WTC11 (cell line): ENCODE results near the gene YPEL4. TPM values are rescaled to one million over a fixed set of nuclear protein-coding genes. Genes with fewer than 3 reads are reported as not detected.

Experiments used
- ATAC-seq: fragments of 200-7000 bp; cut with Tn5 transposase; 2 replicates; pipeline ENCODE4 v1.10.0; 2021; ENCODE audit warnings: mild to moderate bottlenecking, moderate library complexity
- CTCF ChIA-PET: fragments of 300-600 bp; sonication (Branson Sonifier 250); formaldehyde crosslinking; loops from one replicate; lab custom pipeline; 2021; ENCODE audit warnings: antibody characterized with exemption; lab: Charles Lee
- POLR2A ChIA-PET: fragments of 350-600 bp; sonication (Branson Sonifier 250); formaldehyde crosslinking; loops from one replicate; lab custom pipeline; 2021; ENCODE audit warnings: antibody characterized with exemption; lab: Charles Lee
- DNase-seq: peaks from one replicate; pipeline ENCODE4 v3.0.0; 2021; ENCODE audit warnings: low spot score
- H3K27ac Mint-ChIP-seq: 2 replicates; pipeline ENCODE4 v1.8.0; 2021; ENCODE audit warnings: mixed read lengths
- H3K27me3 Mint-ChIP-seq: 2 replicates; pipeline ENCODE4 v1.8.0; 2021; ENCODE audit warnings: low read depth, mild to moderate bottlenecking, moderate library complexity, mixed read lengths
- H3K36me3 Mint-ChIP-seq: 2 replicates; pipeline ENCODE4 v1.8.0; 2021; ENCODE audit warnings: mixed read lengths
- H3K4me1 Mint-ChIP-seq: 2 replicates; pipeline ENCODE4 v1.8.0; 2022; ENCODE audit warnings: mixed read lengths
- H3K4me3 Mint-ChIP-seq: 2 replicates; pipeline ENCODE4 v1.8.0; 2021; ENCODE audit warnings: mild to moderate bottlenecking, moderate library complexity, mixed read lengths
- H3K9me3 Mint-ChIP-seq: 2 replicates; pipeline ENCODE4 v1.8.0; 2021; ENCODE audit warnings: mixed read lengths
- FOXP1 ChIP-seq: sonication (generic); formaldehyde crosslinking; IDR thresholded peaks from 2 replicates; pipeline ENCODE4 v1.8.0; 2022; ENCODE audit warnings: missing genetic modification reagents, mild to moderate bottlenecking, moderate library complexity, borderline replicate concordance
- GABPB1 ChIP-seq: sonication (generic); formaldehyde crosslinking; IDR thresholded peaks from 2 replicates; pipeline ENCODE4 v1.8.1; 2023; ENCODE audit warnings: mild to moderate bottlenecking, missing genetic modification reagents
- HMGA2 ChIP-seq: fragments of 250-450 bp; sonication (Bioruptor Pico); IDR thresholded peaks from 2 replicates; pipeline ENCODE4 v1.4.0; 2021; ENCODE audit warnings: mild to moderate bottlenecking, moderate library complexity
- KAT7 ChIP-seq: sonication (generic); formaldehyde crosslinking; IDR thresholded peaks from 2 replicates; pipeline ENCODE4 v1.8.1; 2023; ENCODE audit warnings: missing genetic modification reagents, mild to moderate bottlenecking, borderline replicate concordance
- MYBL2 ChIP-seq: sonication (generic); formaldehyde crosslinking; IDR thresholded peaks from 2 replicates; pipeline ENCODE4 v1.8.1; 2023; ENCODE audit warnings: mild to moderate bottlenecking, moderate library complexity, missing genetic modification reagents
- NFE2L1 ChIP-seq: sonication (generic); formaldehyde crosslinking; IDR thresholded peaks from 2 replicates; pipeline ENCODE4 v1.8.1; 2023; ENCODE audit warnings: missing genetic modification reagents
- NFYB ChIP-seq: sonication (generic); formaldehyde crosslinking; conservative IDR thresholded peaks from 2 replicates; pipeline ENCODE4 v1.8.0; 2022; ENCODE audit warnings: low read depth, missing genetic modification reagents
- NR2C2 ChIP-seq: sonication (generic); formaldehyde crosslinking; IDR thresholded peaks from 2 replicates; pipeline ENCODE4 v1.8.0; 2022; ENCODE audit warnings: mild to moderate bottlenecking, missing genetic modification reagents
- RORB ChIP-seq: fragments of 250-450 bp; sonication (Bioruptor Pico); IDR thresholded peaks from 2 replicates; pipeline ENCODE4 v1.9.0; 2021; ENCODE audit warnings: mild to moderate bottlenecking
- SP1 ChIP-seq: sonication (generic); formaldehyde crosslinking; conservative IDR thresholded peaks from 2 replicates; pipeline ENCODE4 v1.8.1; 2022; ENCODE audit warnings: missing genetic modification reagents
- TEAD4 ChIP-seq: sonication (generic); formaldehyde crosslinking; IDR thresholded peaks from 2 replicates; pipeline ENCODE4 v1.8.0; 2022; ENCODE audit warnings: mild to moderate bottlenecking, missing genetic modification reagents
- ZNF121 ChIP-seq: sonication (generic); formaldehyde crosslinking; IDR thresholded peaks from 2 replicates; pipeline ENCODE4 v1.8.0; 2023; ENCODE audit warnings: missing genetic modification reagents
- ZNF219 ChIP-seq: sonication (generic); formaldehyde crosslinking; IDR thresholded peaks from 2 replicates; pipeline ENCODE4 v1.8.0; 2023; ENCODE audit warnings: missing genetic modification reagents, mild to moderate bottlenecking, borderline replicate concordance
- ZNF263 ChIP-seq: sonication (generic); formaldehyde crosslinking; IDR thresholded peaks from 2 replicates; pipeline ENCODE4 v1.8.1; 2022; ENCODE audit warnings: low read depth, mild to moderate bottlenecking, moderate library complexity, missing genetic modification reagents
- total RNA-seq: library from RNA; stranded (reverse); gene quantifications from 3 replicates; pipeline ENCODE4 v1.2.3, GENCODE V29; 2021
- TF ChIP-seq, protein P1 (sequence below): sonication (generic); formaldehyde crosslinking; IDR thresholded peaks from 2 replicates; pipeline ENCODE4 v1.8.1; 2023; ENCODE audit warnings: mild to moderate bottlenecking, moderate library complexity, missing genetic modification reagents
- TF ChIP-seq, protein P2 (sequence below): sonication (generic); formaldehyde crosslinking; IDR thresholded peaks from 2 replicates; pipeline ENCODE4 v1.8.0; 2022; ENCODE audit warnings: mild to moderate bottlenecking, missing genetic modification reagents
- TF ChIP-seq, protein P3 (sequence below): sonication (generic); formaldehyde crosslinking; IDR thresholded peaks from 2 replicates; pipeline ENCODE4 v1.8.1; 2022; ENCODE audit warnings: missing genetic modification reagents, borderline replicate concordance
- TF ChIP-seq, protein P4 (sequence below): sonication (generic); formaldehyde crosslinking; IDR thresholded peaks from 2 replicates; pipeline ENCODE4 v1.8.1; 2022; ENCODE audit warnings: mild to moderate bottlenecking, missing genetic modification reagents, moderate library complexity, borderline replicate concordance
- TF ChIP-seq, protein P5 (sequence below): fragments of 200-600 bp; IDR thresholded peaks from 2 replicates; pipeline ENCODE4 v1.8.0; 2022; ENCODE audit warnings: antibody characterized with exemption
- TF ChIP-seq, protein P6 (sequence below): fragments of 250-450 bp; sonication (Bioruptor Pico); IDR thresholded peaks from 2 replicates; pipeline ENCODE4 v1.8.0; 2021; ENCODE audit warnings: mild to moderate bottlenecking
- TF ChIP-seq, protein P7 (sequence below): sonication (generic); formaldehyde crosslinking; IDR thresholded peaks from 2 replicates; pipeline ENCODE4 v1.8.1; 2023; ENCODE audit warnings: mild to moderate bottlenecking, missing genetic modification reagents, borderline replicate concordance
- TF ChIP-seq, protein P8 (sequence below): sonication (generic); formaldehyde crosslinking; IDR thresholded peaks from 2 replicates; pipeline ENCODE4 v1.8.1; 2022; ENCODE audit warnings: low read depth, mild to moderate bottlenecking, moderate library complexity, missing genetic modification reagents, borderline replicate concordance

YPEL4 gene
- total RNA-seq, 1 experiment from 2014 or later: 0.15 TPM

DNA sequence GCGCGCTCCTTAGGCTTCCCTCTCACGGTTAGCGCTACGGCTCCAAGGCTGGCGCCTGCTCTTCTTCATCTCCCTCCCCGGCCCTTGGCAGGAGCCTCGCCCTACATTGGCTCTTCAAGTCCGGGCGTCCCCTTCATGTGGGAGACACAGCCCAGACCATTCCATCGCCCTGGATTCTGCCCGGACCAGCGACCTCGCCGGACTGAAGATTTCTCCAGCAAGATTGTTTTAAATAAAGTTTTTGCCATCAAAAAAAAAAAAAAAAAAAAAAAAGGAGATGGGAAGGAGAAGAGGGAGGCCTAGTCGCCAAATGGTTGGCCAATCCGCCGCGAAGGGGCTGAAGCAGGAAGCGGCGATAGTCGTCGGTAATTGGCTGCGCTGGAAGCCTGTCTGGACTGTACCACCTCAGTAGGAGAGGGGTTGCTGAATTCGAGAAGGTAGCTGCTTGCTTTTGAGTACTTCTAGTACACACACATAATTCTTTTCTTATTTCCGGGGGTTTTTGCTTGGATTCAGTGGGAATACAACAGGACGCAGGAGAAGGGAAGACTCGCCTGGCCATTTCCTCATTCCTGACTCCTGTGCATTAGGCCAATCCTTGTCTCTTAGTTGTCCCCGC, 17.5 kb upstream of the YPEL4 start:
- H3K4me3 Mint-ChIP-seq: peak overlapping the region; percentile 99
- TF ChIP-seq GABPB1 (CRISPR knock-in tag) (no peak), ZNF263 (no peak), NR2C2 (no peak), TEAD4 (CRISPR knock-in tag) (0 out of 2 replicates have a peak, but pooled peaks have one; percentile 46), NFYB (peak; percentile 77), ZNF219 (CRISPR knock-in tag) (no peak), SP1 (CRISPR knock-in tag) (peak; percentile 35; the same call in 1 of the 2 replicates), RORB (no peak), MYBL2 (CRISPR knock-in tag) (peak; percentile 48; the same call in 1 of the 2 replicates), FOXP1 (CRISPR knock-in tag) (0 out of 2 replicates have a peak, but pooled peaks have one; percentile 59), HMGA2 (CRISPR knock-in tag) (peak; percentile 12; the same call in 1 of the 2 replicates), ZNF121 (CRISPR knock-in tag) (no peak), KAT7 (no peak), NFE2L1 (CRISPR knock-in tag) (0 out of 2 replicates have a peak, but pooled peaks have one; percentile 9)
- TF ChIP-seq, protein P1, sequence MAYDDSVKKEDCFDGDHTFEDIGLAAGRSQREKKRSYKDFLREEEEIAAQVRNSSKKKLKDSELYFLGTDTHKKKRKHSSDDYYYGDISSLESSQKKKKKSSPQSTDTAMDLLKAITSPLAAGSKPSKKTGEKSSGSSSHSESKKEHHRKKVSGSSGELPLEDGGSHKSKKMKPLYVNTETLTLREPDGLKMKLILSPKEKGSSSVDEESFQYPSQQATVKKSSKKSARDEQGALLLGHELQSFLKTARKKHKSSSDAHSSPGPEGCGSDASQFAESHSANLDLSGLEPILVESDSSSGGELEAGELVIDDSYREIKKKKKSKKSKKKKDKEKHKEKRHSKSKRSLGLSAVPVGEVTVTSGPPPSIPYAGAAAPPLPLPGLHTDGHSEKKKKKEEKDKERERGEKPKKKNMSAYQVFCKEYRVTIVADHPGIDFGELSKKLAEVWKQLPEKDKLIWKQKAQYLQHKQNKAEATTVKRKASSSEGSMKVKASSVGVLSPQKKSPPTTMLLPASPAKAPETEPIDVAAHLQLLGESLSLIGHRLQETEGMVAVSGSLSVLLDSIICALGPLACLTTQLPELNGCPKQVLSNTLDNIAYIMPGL: no peak
- TF ChIP-seq, protein P2, sequence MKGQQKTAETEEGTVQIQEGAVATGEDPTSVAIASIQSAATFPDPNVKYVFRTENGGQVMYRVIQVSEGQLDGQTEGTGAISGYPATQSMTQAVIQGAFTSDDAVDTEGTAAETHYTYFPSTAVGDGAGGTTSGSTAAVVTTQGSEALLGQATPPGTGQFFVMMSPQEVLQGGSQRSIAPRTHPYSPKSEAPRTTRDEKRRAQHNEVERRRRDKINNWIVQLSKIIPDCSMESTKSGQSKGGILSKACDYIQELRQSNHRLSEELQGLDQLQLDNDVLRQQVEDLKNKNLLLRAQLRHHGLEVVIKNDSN: peak; percentile 36; the same call in 1 of the 2 replicates
- TF ChIP-seq, protein P3, sequence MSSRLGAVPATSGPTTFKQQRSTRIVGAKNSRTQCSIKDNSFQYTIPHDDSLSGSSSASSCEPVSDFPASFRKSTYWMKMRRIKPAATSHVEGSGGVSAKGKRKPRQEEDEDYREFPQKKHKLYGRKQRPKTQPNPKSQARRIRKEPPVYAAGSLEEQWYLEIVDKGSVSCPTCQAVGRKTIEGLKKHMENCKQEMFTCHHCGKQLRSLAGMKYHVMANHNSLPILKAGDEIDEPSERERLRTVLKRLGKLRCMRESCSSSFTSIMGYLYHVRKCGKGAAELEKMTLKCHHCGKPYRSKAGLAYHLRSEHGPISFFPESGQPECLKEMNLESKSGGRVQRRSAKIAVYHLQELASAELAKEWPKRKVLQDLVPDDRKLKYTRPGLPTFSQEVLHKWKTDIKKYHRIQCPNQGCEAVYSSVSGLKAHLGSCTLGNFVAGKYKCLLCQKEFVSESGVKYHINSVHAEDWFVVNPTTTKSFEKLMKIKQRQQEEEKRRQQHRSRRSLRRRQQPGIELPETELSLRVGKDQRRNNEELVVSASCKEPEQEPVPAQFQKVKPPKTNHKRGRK (CRISPR knock-in tag): no peak
- TF ChIP-seq, protein P4, sequence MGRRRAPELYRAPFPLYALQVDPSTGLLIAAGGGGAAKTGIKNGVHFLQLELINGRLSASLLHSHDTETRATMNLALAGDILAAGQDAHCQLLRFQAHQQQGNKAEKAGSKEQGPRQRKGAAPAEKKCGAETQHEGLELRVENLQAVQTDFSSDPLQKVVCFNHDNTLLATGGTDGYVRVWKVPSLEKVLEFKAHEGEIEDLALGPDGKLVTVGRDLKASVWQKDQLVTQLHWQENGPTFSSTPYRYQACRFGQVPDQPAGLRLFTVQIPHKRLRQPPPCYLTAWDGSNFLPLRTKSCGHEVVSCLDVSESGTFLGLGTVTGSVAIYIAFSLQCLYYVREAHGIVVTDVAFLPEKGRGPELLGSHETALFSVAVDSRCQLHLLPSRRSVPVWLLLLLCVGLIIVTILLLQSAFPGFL (CRISPR knock-in tag): no peak
- TF ChIP-seq, protein P5, sequence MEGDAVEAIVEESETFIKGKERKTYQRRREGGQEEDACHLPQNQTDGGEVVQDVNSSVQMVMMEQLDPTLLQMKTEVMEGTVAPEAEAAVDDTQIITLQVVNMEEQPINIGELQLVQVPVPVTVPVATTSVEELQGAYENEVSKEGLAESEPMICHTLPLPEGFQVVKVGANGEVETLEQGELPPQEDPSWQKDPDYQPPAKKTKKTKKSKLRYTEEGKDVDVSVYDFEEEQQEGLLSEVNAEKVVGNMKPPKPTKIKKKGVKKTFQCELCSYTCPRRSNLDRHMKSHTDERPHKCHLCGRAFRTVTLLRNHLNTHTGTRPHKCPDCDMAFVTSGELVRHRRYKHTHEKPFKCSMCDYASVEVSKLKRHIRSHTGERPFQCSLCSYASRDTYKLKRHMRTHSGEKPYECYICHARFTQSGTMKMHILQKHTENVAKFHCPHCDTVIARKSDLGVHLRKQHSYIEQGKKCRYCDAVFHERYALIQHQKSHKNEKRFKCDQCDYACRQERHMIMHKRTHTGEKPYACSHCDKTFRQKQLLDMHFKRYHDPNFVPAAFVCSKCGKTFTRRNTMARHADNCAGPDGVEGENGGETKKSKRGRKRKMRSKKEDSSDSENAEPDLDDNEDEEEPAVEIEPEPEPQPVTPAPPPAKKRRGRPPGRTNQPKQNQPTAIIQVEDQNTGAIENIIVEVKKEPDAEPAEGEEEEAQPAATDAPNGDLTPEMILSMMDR: no peak
- TF ChIP-seq, protein P6, sequence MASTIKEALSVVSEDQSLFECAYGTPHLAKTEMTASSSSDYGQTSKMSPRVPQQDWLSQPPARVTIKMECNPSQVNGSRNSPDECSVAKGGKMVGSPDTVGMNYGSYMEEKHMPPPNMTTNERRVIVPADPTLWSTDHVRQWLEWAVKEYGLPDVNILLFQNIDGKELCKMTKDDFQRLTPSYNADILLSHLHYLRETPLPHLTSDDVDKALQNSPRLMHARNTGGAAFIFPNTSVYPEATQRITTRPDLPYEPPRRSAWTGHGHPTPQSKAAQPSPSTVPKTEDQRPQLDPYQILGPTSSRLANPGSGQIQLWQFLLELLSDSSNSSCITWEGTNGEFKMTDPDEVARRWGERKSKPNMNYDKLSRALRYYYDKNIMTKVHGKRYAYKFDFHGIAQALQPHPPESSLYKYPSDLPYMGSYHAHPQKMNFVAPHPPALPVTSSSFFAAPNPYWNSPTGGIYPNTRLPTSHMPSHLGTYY (CRISPR knock-in tag): no peak
- TF ChIP-seq, protein P7, sequence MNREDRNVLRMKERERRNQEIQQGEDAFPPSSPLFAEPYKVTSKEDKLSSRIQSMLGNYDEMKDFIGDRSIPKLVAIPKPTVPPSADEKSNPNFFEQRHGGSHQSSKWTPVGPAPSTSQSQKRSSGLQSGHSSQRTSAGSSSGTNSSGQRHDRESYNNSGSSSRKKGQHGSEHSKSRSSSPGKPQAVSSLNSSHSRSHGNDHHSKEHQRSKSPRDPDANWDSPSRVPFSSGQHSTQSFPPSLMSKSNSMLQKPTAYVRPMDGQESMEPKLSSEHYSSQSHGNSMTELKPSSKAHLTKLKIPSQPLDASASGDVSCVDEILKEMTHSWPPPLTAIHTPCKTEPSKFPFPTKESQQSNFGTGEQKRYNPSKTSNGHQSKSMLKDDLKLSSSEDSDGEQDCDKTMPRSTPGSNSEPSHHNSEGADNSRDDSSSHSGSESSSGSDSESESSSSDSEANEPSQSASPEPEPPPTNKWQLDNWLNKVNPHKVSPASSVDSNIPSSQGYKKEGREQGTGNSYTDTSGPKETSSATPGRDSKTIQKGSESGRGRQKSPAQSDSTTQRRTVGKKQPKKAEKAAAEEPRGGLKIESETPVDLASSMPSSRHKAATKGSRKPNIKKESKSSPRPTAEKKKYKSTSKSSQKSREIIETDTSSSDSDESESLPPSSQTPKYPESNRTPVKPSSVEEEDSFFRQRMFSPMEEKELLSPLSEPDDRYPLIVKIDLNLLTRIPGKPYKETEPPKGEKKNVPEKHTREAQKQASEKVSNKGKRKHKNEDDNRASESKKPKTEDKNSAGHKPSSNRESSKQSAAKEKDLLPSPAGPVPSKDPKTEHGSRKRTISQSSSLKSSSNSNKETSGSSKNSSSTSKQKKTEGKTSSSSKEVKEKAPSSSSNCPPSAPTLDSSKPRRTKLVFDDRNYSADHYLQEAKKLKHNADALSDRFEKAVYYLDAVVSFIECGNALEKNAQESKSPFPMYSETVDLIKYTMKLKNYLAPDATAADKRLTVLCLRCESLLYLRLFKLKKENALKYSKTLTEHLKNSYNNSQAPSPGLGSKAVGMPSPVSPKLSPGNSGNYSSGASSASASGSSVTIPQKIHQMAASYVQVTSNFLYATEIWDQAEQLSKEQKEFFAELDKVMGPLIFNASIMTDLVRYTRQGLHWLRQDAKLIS (CRISPR knock-in tag): no peak
- TF ChIP-seq, protein P8, sequence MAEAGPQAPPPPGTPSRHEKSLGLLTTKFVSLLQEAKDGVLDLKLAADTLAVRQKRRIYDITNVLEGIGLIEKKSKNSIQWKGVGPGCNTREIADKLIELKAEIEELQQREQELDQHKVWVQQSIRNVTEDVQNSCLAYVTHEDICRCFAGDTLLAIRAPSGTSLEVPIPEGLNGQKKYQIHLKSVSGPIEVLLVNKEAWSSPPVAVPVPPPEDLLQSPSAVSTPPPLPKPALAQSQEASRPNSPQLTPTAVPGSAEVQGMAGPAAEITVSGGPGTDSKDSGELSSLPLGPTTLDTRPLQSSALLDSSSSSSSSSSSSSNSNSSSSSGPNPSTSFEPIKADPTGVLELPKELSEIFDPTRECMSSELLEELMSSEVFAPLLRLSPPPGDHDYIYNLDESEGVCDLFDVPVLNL: no peak

More for the DNA sequence above, 17.5 kb upstream of the YPEL4 start:
- no peaks in the 10 kb centered on the region for H3K27me3 Mint-ChIP-seq
- peaks cover 16% of the 10 kb centered on the region for H3K4me1 Mint-ChIP-seq
- ATAC-seq: peak; percentile 78
- peak overlapping the region; percentile 100 for H3K27ac Mint-ChIP-seq
- CTCF ChIA-PET: interaction anchor here (1.0 kb wide), 1 partner anchor 23 kb away, joined by 3 read pairs; no protein-coding TSS in a partner anchor
- H3K36me3 Mint-ChIP-seq: peaks cover 15% of the 10 kb centered on the region
- H3K9me3 Mint-ChIP-seq: no peaks in the 10 kb centered on the region
- DNase-seq: peak; percentile 93
- POLR2A ChIA-PET: interaction anchor here (0.7 to 2.0 kb wide), 2 partner anchors 20 to 28 kb away, joined by 5 to 8 read pairs; no protein-coding TSS in a partner anchor
